Ureter (tissue), 1 donor: ENCODE data around the gene SCGB3A1. TPM values are rescaled to one million over a fixed set of nuclear protein-coding genes. Genes with fewer than 3 reads are reported as not detected.

Source experiments
- DNase-seq: peaks from one replicate; pipeline ENCODE4 v3.0.0-alpha.2; 2020; ENCODE audit warnings: low spot score
- total RNA-seq: library from RNA; stranded (reverse); gene quantifications from one replicate; pipeline ENCODE4 v1.2.4, GENCODE V29; 2023
- donor health status: DM: yes; HTN: yes; CAD: no.

Gene SCGB3A1
- total RNA-seq, 1 donor from 2014 or later, result 1.4 TPM

- no peak for DNase-seq
Measured at GRCh38 chr5:180625125-180625790, 34.0 kb upstream of the SCGB3A1 start.

- no peak for DNase-seq
Measured at GRCh38 chr5:180624587-180624986, 33.3 kb upstream of the SCGB3A1 start.

GRCh38 chr5:180623844-180624243 is 32.5 kb upstream of the SCGB3A1 start:
- DNase-seq, result no peak

GRCh38 chr5:180623411-180623834 is 32.1 kb upstream of the SCGB3A1 start:
- DNase-seq, result no peak

- no peak for DNase-seq
Measured at GRCh38 chr5:180622910-180623309, 31.6 kb upstream of the SCGB3A1 start.

GRCh38 chr5:180621311-180621710 is 30.0 kb upstream of the SCGB3A1 start:
- no peak for DNase-seq

- no peak for DNase-seq
Measured at GRCh38 chr5:180620014-180620413, 28.7 kb upstream of the SCGB3A1 start.

GRCh38 chr5:180619563-180619915 is 28.2 kb upstream of the SCGB3A1 start:
- no peak for DNase-seq

- DNase-seq, result no peak
Measured at GRCh38 chr5:180618829-180619562, 27.7 kb upstream of the SCGB3A1 start.

GRCh38 chr5:180618487-180618828 is 27.2 kb upstream of the SCGB3A1 start:
- DNase-seq, result no peak

- DNase-seq, result no peak
Measured at GRCh38 chr5:180613814-180614188, 22.5 kb upstream of the SCGB3A1 start.

- no peak for DNase-seq
Measured at GRCh38 chr5:180613188-180613813, 22.0 kb upstream of the SCGB3A1 start.

GRCh38 chr5:180612683-180613082 is 21.4 kb upstream of the SCGB3A1 start:
- DNase-seq, result no peak

GRCh38 chr5:180611140-180611850 is 20.0 kb upstream of the SCGB3A1 start:
- no peak for DNase-seq

GRCh38 chr5:180609817-180610550 is 18.7 kb upstream of the SCGB3A1 start:
- DNase-seq, result no peak

GRCh38 chr5:180609386-180609785 is 18.1 kb upstream of the SCGB3A1 start:
- no peak for DNase-seq

GRCh38 chr5:180608572-180609310 is 17.4 kb upstream of the SCGB3A1 start:
- DNase-seq, result no peak

GRCh38 chr5:180607861-180608571 is 16.7 kb upstream of the SCGB3A1 start:
- no peak for DNase-seq

GRCh38 chr5:180606215-180606785 is 15.0 kb upstream of the SCGB3A1 start:
- DNase-seq, result no peak

GRCh38 chr5:180605554-180606214 is 14.4 kb upstream of the SCGB3A1 start:
- no peak for DNase-seq
